Caco-2 (cell line): ENCODE data around the gene NTRK2. TPM values are rescaled to one million over a fixed set of nuclear protein-coding genes. Genes with fewer than 3 reads are reported as not detected.

ENCODE experiments used
- BruUV-seq: library from RNA; stranded (reverse); fragments of 400-500 nt; replicated peaks from 2 replicates; lab custom pipeline; 2021; lab: Mats Ljungman, UMichigan
- CTCF ChIA-PET: fragments of 300-600 bp; sonication (Branson Sonifier 250); formaldehyde crosslinking; loops from one replicate; lab custom pipeline; 2022; ENCODE audit warnings: antibody characterized with exemption; lab: Charles Lee
- POLR2A ChIA-PET: fragments of 300-600 bp; sonication (Branson Sonifier 250); formaldehyde crosslinking; loops from one replicate; lab custom pipeline; 2022; ENCODE audit warnings: antibody characterized with exemption; lab: Charles Lee
- DNase-seq, 2 experiments: peaks; one replicate each; pipeline versions ENCODE4 v3.0.0 to v3.0.0-alpha.2; 2020 to 2022
- H3K27me3 ChIP-seq: replicated peaks from 2 replicates; pipeline ENCODE4 v1.6.0; 2011; ENCODE audit warnings: low read length; ENCODE audit not compliant: control insufficient read depth, insufficient read depth
- H3K36me3 ChIP-seq: 2 replicates; pipeline ENCODE4 v1.5.1; 2011; ENCODE audit warnings: low read length; ENCODE audit not compliant: control insufficient read depth, insufficient read depth
- H3K4me1 ChIP-seq: fragments of 250-450 bp; sonication (Bioruptor Pico); 2 replicates; pipeline ENCODE4 v1.5.1; 2020; ENCODE audit warnings: mild to moderate bottlenecking
- H3K4me3 ChIP-seq: 2 replicates; pipeline ENCODE4 v1.5.1; 2011; ENCODE audit warnings: low read depth, mild to moderate bottlenecking, control low read depth, low read length
- H3K9me3 ChIP-seq: fragments of 250-450 bp; sonication (Bioruptor Pico); 2 replicates; pipeline ENCODE4 v1.5.1; 2020; ENCODE audit warnings: mild to moderate bottlenecking, moderate library complexity
- H3K27ac Mint-ChIP-seq: one replicate; pipeline ENCODE4 v1.8.0; 2022; ENCODE audit warnings: mixed read lengths; ENCODE audit not compliant: unreplicated experiment
- H3K27me3 Mint-ChIP-seq: one replicate; pipeline ENCODE4 v1.8.0; 2022; ENCODE audit warnings: mixed read lengths; ENCODE audit not compliant: insufficient read depth, unreplicated experiment
- H3K36me3 Mint-ChIP-seq: one replicate; pipeline ENCODE4 v1.8.0; 2022; ENCODE audit warnings: mild to moderate bottlenecking, mixed read lengths; ENCODE audit not compliant: insufficient read depth, unreplicated experiment
- H3K4me1 Mint-ChIP-seq: one replicate; pipeline ENCODE4 v1.8.0; 2022; ENCODE audit warnings: low read depth, mixed read lengths; ENCODE audit not compliant: unreplicated experiment
- H3K4me3 Mint-ChIP-seq: one replicate; pipeline ENCODE4 v1.8.0; 2022; ENCODE audit warnings: mild to moderate bottlenecking, moderate library complexity, mixed read lengths; ENCODE audit not compliant: unreplicated experiment
- H3K9me3 Mint-ChIP-seq: one replicate; pipeline ENCODE4 v1.8.0; 2022; ENCODE audit warnings: mixed read lengths; ENCODE audit not compliant: unreplicated experiment
- intact Hi-C: fragments of 100-400 bp; cut with micrococcal nuclease; formaldehyde crosslinking; loops from one replicate; pipeline ENCODE4 v1.10.0; 2022; ENCODE audit not compliant: unreplicated experiment
- total RNA-seq: library from RNA; stranded (reverse); gene quantifications from 2 replicates; pipeline ENCODE4 v1.2.3, GENCODE V29; 2022
- TF ChIP-seq, protein P1 (sequence below), 2 experiments: fragments of 200-600 bp in 1 of 2; IDR thresholded peaks; 1 replicate in 1 of 2; 2 replicates in 1 of 2; pipeline versions ENCODE4 v1.5.1 to v1.8.0; 2011 to 2022; ENCODE audit warnings: antibody characterized with exemption in 1 of 2, control low read depth in 1 of 2, inconsistent platforms in 1 of 2, low read depth in 1 of 2, low read length in 1 of 2, mild to moderate bottlenecking in 1 of 2, moderate library complexity in 1 of 2; ENCODE audit not compliant: insufficient read depth in 1 of 2, severe bottlenecking in 1 of 2, unreplicated experiment in 1 of 2

NTRK2 gene
- total RNA-seq, 1 experiment from 2014 or later = not detected

DNA sequence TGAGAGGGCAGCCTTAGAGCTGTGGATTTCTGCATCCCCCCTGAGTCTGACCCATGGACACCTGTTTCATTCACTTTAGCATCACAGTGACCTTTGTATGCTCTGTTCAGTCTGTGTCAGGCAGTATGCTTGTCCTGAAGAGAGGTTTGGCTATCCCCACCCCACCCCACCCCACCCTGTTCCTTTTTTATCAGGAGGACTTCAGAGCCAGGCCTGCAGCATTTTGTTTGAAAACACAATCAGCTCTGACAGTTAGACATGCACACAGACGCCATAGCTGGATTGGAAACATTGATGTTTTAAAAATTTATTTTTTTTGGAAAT, 142.2 kb downstream of the NTRK2 start:
- ChIA-PET POLR2A (no interaction called here), CTCF (no interaction called here)
- H3K4me1 ChIP-seq = no peaks in the 10 kb centered on the region
- H3K36me3 ChIP-seq = no peaks in the 10 kb centered on the region
- no peaks in the 10 kb centered on the region for H3K4me1 Mint-ChIP-seq
- H3K27me3 Mint-ChIP-seq = peaks cover 9% of the 10 kb centered on the region
- no peak for DNase-seq
- no peaks in the 10 kb centered on the region for H3K9me3 Mint-ChIP-seq
- H3K27me3 ChIP-seq = no peaks in the 10 kb centered on the region
- no TSS peak for BruUV-seq
- no peak overlapping the region for H3K4me3 ChIP-seq
- H3K27ac Mint-ChIP-seq = no peak overlapping the region
- TF ChIP-seq, protein P1, sequence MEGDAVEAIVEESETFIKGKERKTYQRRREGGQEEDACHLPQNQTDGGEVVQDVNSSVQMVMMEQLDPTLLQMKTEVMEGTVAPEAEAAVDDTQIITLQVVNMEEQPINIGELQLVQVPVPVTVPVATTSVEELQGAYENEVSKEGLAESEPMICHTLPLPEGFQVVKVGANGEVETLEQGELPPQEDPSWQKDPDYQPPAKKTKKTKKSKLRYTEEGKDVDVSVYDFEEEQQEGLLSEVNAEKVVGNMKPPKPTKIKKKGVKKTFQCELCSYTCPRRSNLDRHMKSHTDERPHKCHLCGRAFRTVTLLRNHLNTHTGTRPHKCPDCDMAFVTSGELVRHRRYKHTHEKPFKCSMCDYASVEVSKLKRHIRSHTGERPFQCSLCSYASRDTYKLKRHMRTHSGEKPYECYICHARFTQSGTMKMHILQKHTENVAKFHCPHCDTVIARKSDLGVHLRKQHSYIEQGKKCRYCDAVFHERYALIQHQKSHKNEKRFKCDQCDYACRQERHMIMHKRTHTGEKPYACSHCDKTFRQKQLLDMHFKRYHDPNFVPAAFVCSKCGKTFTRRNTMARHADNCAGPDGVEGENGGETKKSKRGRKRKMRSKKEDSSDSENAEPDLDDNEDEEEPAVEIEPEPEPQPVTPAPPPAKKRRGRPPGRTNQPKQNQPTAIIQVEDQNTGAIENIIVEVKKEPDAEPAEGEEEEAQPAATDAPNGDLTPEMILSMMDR (IDR thresholded peaks at IDR 0.05; ENCODE audit: insufficient read depth in 1 of 2, low read depth in 1 of 2, low read length in 1 of 2, severe bottlenecking in 1 of 2, unreplicated experiment in 1 of 2) = no peak
- H3K9me3 ChIP-seq = no peaks in the 10 kb centered on the region
- H3K4me3 Mint-ChIP-seq = no peak overlapping the region
- no peaks in the 10 kb centered on the region for H3K36me3 Mint-ChIP-seq
- intact Hi-C loops = no loop called here

DNA sequence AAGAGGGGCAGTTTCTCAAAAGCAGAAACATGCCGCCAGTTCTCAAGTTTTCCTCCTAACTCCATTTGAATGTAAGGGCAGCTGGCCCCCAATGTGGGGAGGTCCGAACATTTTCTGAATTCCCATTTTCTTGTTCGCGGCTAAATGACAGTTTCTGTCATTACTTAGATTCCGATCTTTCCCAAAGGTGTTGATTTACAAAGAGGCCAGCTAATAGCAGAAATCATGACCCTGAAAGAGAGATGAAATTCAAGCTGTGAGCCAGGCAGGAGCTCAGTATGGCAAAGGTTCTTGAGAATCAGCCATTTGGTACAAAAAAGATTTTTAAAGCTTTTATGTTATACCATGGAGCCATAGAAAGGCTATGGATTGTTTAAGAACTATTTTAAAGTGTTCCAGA, 142.8 kb downstream of the NTRK2 start:
- no peaks in the 10 kb centered on the region for H3K4me1 Mint-ChIP-seq
- no peaks in the 10 kb centered on the region for H3K36me3 Mint-ChIP-seq
- H3K27me3 Mint-ChIP-seq = peaks cover 9% of the 10 kb centered on the region
- no peaks in the 10 kb centered on the region for H3K36me3 ChIP-seq
- intact Hi-C loops = no loop called here
- POLR2A ChIA-PET = no interaction called here
- no peak overlapping the region for H3K4me3 Mint-ChIP-seq
- TF ChIP-seq, protein P1 (IDR thresholded peaks at IDR 0.05; ENCODE audit: insufficient read depth in 1 of 2, low read depth in 1 of 2, low read length in 1 of 2, severe bottlenecking in 1 of 2, unreplicated experiment in 1 of 2) = no peak
- CTCF ChIA-PET = no interaction called here
- no peaks in the 10 kb centered on the region for H3K27me3 ChIP-seq
- no peak overlapping the region for H3K27ac Mint-ChIP-seq
- no peaks in the 10 kb centered on the region for H3K9me3 ChIP-seq
- DNase-seq = no peak
- no peak overlapping the region for H3K4me3 ChIP-seq
- BruUV-seq = no TSS peak
- no peaks in the 10 kb centered on the region for H3K9me3 Mint-ChIP-seq
- no peaks in the 10 kb centered on the region for H3K4me1 ChIP-seq

DNA sequence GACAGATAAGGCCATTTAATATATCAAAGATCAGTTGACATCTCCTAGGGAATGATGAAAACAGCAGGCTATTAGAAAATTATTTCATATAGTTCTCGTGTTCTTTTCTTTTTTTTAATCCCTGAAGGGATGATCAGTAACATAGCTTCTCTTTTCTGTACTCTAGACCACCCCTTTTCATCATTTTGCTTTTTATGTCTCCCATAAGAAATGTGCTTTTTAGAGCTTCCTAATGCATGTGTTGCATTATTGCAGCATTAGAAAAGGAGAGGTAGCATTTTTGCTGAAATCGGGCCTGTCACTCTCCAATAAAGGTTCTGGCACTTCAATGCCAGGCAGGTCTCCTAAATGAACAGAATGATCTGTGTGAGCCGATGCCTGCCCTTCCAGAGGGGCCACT, 143.3 kb downstream of the NTRK2 start:
- Histone ChIP-seq H3K4me1 (no peaks in the 10 kb centered on the region), H3K27me3 (no peaks in the 10 kb centered on the region), H3K36me3 (no peaks in the 10 kb centered on the region), H3K9me3 (no peaks in the 10 kb centered on the region), H3K4me3 (no peak overlapping the region)
- TF ChIP-seq, protein P1 (IDR thresholded peaks at IDR 0.05; ENCODE audit: insufficient read depth in 1 of 2, low read depth in 1 of 2, low read length in 1 of 2, severe bottlenecking in 1 of 2, unreplicated experiment in 1 of 2) = no peak
- Mint-ChIP-seq H3K4me3 (no peak overlapping the region), H3K4me1 (no peaks in the 10 kb centered on the region), H3K27me3 (peaks cover 9% of the 10 kb centered on the region), H3K36me3 (no peaks in the 10 kb centered on the region), H3K27ac (no peak overlapping the region), H3K9me3 (no peaks in the 10 kb centered on the region)
- CTCF ChIA-PET = no interaction called here
- BruUV-seq = no TSS peak
- DNase-seq = no peak
- POLR2A ChIA-PET = no interaction called here
- intact Hi-C loops = no loop called here
